Endothelial cell of umbilical vein (primary cell): Measurements from ENCODE around the gene KDM4D. TPM values are rescaled to one million over a fixed set of nuclear protein-coding genes. Genes with fewer than 3 reads are reported as not detected.

Source experiments
- BruUV-seq: library from RNA; stranded (reverse); fragments of 400-500 nt; replicated peaks from 2 replicates; lab custom pipeline; 2021; lab: Mats Ljungman, UMichigan
- CTCF ChIA-PET: fragments of 300-600, 350-600 bp; sonication (Branson Sonifier 250); formaldehyde crosslinking; loops from one replicate; lab custom pipeline; 2021; ENCODE audit warnings: antibody characterized with exemption, inconsistent platforms; lab: Charles Lee
- POLR2A ChIA-PET: fragments of 300-600, 350-600 bp; sonication (Branson Sonifier 250); formaldehyde crosslinking; loops from one replicate; lab custom pipeline; 2021; ENCODE audit warnings: antibody characterized with exemption, inconsistent platforms; lab: Charles Lee
- DNase-seq: peaks from one replicate; pipeline ENCODE4 v3.0.0-alpha.2; 2011; ENCODE audit warnings: low read depth, low spot score
- FAIRE-seq: peaks from 2 replicates; lab custom pipeline; 2011; peaks lifted over from hg19 to GRCh38; lab: Jason Lieb, UNC
- H2AFZ ChIP-seq: 2 replicates; pipeline ENCODE4 v1.6.0; 2012; ENCODE audit warnings: low read depth, low read length, control low read depth, inconsistent platforms
- H3K27ac ChIP-seq: 2 replicates; pipeline ENCODE4 v1.5.1; 2011; ENCODE audit warnings: low read depth, mild to moderate bottlenecking, control low read depth, low read length, moderate library complexity; ENCODE audit not compliant: insufficient read depth
- H3K27me3 ChIP-seq, 2 experiments: 2 replicates each; pipeline versions ENCODE4 v1.6.0 to v1.6.1; 2011; ENCODE audit warnings: low read length in 2 of 2, mixed read lengths in 1 of 2; ENCODE audit not compliant: control insufficient read depth in 2 of 2, insufficient read depth in 2 of 2
- H3K36me3 ChIP-seq, 2 experiments: 2 replicates in 1 of 2; 3 replicates in 1 of 2; pipeline ENCODE4 v1.5.1; 2011; ENCODE audit warnings: low read length in 2 of 2, mild to moderate bottlenecking in 1 of 2, moderate library complexity in 1 of 2; ENCODE audit not compliant: control insufficient read depth in 2 of 2, insufficient read depth in 2 of 2; ENCODE audit errors: extremely low read depth in 1 of 2
- H3K4me1 ChIP-seq: 3 replicates; pipeline ENCODE4 v1.5.1; 2011; ENCODE audit warnings: mild to moderate bottlenecking, low read length; ENCODE audit not compliant: control insufficient read depth, insufficient read depth; ENCODE audit errors: extremely low read depth
- H3K4me2 ChIP-seq: 2 replicates; pipeline ENCODE4 v1.6.1; 2011; ENCODE audit warnings: low read length, control low read depth, mixed read lengths; ENCODE audit not compliant: insufficient read depth
- H3K4me3 ChIP-seq, 3 experiments: fragments of 200-600 bp in 1 of 3; sonication (generic), shearing (Covaris generic) in 1 of 3; replicated peaks in 1 of 3; 2 replicates each; pipeline ENCODE4 v1.5.1; 2011 to 2016; ENCODE audit warnings: control low read depth in 3 of 3, low read length in 3 of 3, mild to moderate bottlenecking in 2 of 3, inconsistent platforms in 1 of 3, low read depth in 1 of 3, moderate library complexity in 1 of 3; ENCODE audit not compliant: insufficient read depth in 1 of 3
- H3K79me2 ChIP-seq: 2 replicates; pipeline ENCODE4 v1.6.0; 2012; ENCODE audit warnings: low read length, inconsistent platforms; ENCODE audit not compliant: control insufficient read depth, insufficient read depth
- H3K9ac ChIP-seq: replicated peaks from 2 replicates; pipeline ENCODE3; 2011; ENCODE audit warnings: low read length, control low read depth; ENCODE audit not compliant: insufficient read depth; ENCODE audit errors: extremely low read depth
- H3K9me1 ChIP-seq: replicated peaks from 3 replicates; pipeline ENCODE4 v1.6.0; 2011; ENCODE audit warnings: mild to moderate bottlenecking, low read length; ENCODE audit not compliant: control insufficient read depth, insufficient read depth; ENCODE audit errors: extremely low read depth
- H3K9me3 ChIP-seq: replicated peaks from 2 replicates; pipeline ENCODE4 v1.5.1; 2012; ENCODE audit warnings: low read length, inconsistent platforms; ENCODE audit not compliant: control insufficient read depth, insufficient read depth
- H4K20me1 ChIP-seq: replicated peaks from 2 replicates; pipeline ENCODE3; 2011; ENCODE audit warnings: mild to moderate bottlenecking, low read length; ENCODE audit not compliant: control insufficient read depth, insufficient read depth; ENCODE audit errors: extremely low read depth
- FOS ChIP-seq: IDR thresholded peaks from 2 replicates; pipeline ENCODE4 v1.6.1; 2011; ENCODE audit warnings: mild to moderate bottlenecking, low read length, moderate library complexity, borderline replicate concordance; ENCODE audit not compliant: insufficient read depth
- GATA2 ChIP-seq: IDR thresholded peaks from 2 replicates; pipeline ENCODE4 v1.7.0; 2011; ENCODE audit warnings: low read depth, mild to moderate bottlenecking, moderate library complexity, mixed read lengths, low read length; ENCODE audit not compliant: insufficient read length, insufficient read depth
- JUN ChIP-seq: IDR thresholded peaks from 2 replicates; pipeline ENCODE4 v1.6.1; 2011; ENCODE audit warnings: borderline replicate concordance, low read depth; ENCODE audit not compliant: insufficient read length, insufficient read depth
- MAX ChIP-seq: IDR thresholded peaks from 2 replicates; pipeline ENCODE4 v1.6.1; 2011; ENCODE audit not compliant: insufficient read depth, insufficient read length
- MYC ChIP-seq: IDR thresholded peaks from one replicate; pipeline ENCODE4 v1.6.1; 2011; ENCODE audit warnings: mild to moderate bottlenecking, low read depth, low read length
- POLR2A ChIP-seq: IDR thresholded peaks from 2 replicates; pipeline ENCODE4 v1.6.1; 2012; ENCODE audit warnings: low read depth, mild to moderate bottlenecking, control low read depth, low read length
- dilution Hi-C: fragments of 300-500 bp; cut with MboI; formaldehyde crosslinking; loops from one replicate; pipeline ENCODE4 v1.15.0; 2019; ENCODE audit warnings: low sequenced_read_pairs; ENCODE audit not compliant: extremely low pct_ligation_motif_present
- intact Hi-C: fragments of 100-400 bp; cut with micrococcal nuclease; formaldehyde crosslinking; loops from one replicate; pipeline ENCODE4 v1.10.0; 2022
- polyA plus RNA-seq, 4 experiments: library from polyadenylated mRNA; depleted of rRNA in 3 of 4; stranded (reverse) in 3 of 4; unstranded in 1 of 4; fragments of >200 nt; gene quantifications; 2 replicates each; pipeline versions ENCODE4 v1.2.1 to v1.2.3, GENCODE V29; 2011 to 2012; ENCODE audit warnings: missing spikeins in 1 of 4
- total RNA-seq: library from RNA; stranded (reverse); gene quantifications from 2 replicates; pipeline ENCODE4 v1.2.3, GENCODE V29; 2021
- TF ChIP-seq, protein P1 (sequence below), 2 donors: IDR thresholded peaks; 1 replicate in 1 of 2; 2 replicates in 1 of 2; pipeline ENCODE4 v1.5.1; 2011; ENCODE audit warnings: low read length in 2 of 2, mild to moderate bottlenecking in 2 of 2, moderate library complexity in 2 of 2, control low read depth in 1 of 2, inconsistent platforms in 1 of 2, low read depth in 1 of 2; ENCODE audit not compliant: insufficient read depth in 1 of 2; ENCODE audit errors: extremely low read depth in 1 of 2

KDM4D gene
- total and polyA plus RNA-seq, 2 donors (not counting 3 experiments of a cell fraction or from before 2014, with no cell fraction given) = 1.0 to 1.3 TPM

DNA sequence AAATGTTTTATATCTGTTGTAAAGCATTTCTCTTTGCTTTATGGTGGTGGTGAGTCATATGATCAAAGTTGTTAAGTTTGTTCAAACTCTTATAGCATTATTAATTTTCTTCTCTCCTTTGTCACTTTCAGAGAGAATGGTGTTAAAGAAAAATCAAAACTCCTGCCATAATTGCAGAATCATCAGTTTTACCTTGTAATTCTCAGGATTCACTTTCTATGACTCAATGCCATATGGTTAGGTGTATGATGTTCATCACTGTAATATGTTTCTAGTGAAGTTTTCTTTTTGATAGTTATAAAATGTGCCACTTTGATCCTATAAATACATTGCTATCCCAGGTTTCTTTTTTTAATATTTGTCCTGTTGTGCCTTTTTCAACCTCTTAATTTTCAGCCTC lies 37.9 kb downstream of the KDM4D start:
- no peaks in the 10 kb centered on the region for H3K27me3 ChIP-seq
- H3K4me2 ChIP-seq = no peak overlapping the region
- no peak for TF ChIP-seq MAX
- no peak for TF ChIP-seq FOS
- no peak for TF ChIP-seq GATA2
- no peak for TF ChIP-seq MYC
- no peak for TF ChIP-seq JUN
- TF ChIP-seq POLR2A = no peak
- TF ChIP-seq, protein P1, sequence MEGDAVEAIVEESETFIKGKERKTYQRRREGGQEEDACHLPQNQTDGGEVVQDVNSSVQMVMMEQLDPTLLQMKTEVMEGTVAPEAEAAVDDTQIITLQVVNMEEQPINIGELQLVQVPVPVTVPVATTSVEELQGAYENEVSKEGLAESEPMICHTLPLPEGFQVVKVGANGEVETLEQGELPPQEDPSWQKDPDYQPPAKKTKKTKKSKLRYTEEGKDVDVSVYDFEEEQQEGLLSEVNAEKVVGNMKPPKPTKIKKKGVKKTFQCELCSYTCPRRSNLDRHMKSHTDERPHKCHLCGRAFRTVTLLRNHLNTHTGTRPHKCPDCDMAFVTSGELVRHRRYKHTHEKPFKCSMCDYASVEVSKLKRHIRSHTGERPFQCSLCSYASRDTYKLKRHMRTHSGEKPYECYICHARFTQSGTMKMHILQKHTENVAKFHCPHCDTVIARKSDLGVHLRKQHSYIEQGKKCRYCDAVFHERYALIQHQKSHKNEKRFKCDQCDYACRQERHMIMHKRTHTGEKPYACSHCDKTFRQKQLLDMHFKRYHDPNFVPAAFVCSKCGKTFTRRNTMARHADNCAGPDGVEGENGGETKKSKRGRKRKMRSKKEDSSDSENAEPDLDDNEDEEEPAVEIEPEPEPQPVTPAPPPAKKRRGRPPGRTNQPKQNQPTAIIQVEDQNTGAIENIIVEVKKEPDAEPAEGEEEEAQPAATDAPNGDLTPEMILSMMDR (IDR thresholded peaks at IDR 0.05; ENCODE audit: extremely low read depth in 1 of 2, insufficient read depth in 1 of 2, low read depth in 1 of 2, low read length in 2 of 2) = no peak
- POLR2A ChIA-PET = no interaction called here
- no TSS peak for BruUV-seq
- dilution Hi-C loops = no loop called here
- H3K36me3 ChIP-seq = no peaks in the 10 kb centered on the region
- H3K9ac ChIP-seq = no peak overlapping the region
- CTCF ChIA-PET = no interaction called here
- H3K4me3 ChIP-seq = no peak overlapping the region
- no peak overlapping the region for H2AFZ ChIP-seq
- no peaks in the 10 kb centered on the region for H4K20me1 ChIP-seq
- H3K79me2 ChIP-seq = no peaks in the 10 kb centered on the region
- DNase-seq (no peak), FAIRE-seq (no peak)
- intact Hi-C loops = no loop called here
- H3K4me1 ChIP-seq = no peaks in the 10 kb centered on the region
- no peaks in the 10 kb centered on the region for H3K9me1 ChIP-seq
- H3K9me3 ChIP-seq = no peaks in the 10 kb centered on the region
- H3K27ac ChIP-seq = no peak overlapping the region
